Measurements from ENCODE around the gene ASB15.

The ASB15 gene

DNA sequence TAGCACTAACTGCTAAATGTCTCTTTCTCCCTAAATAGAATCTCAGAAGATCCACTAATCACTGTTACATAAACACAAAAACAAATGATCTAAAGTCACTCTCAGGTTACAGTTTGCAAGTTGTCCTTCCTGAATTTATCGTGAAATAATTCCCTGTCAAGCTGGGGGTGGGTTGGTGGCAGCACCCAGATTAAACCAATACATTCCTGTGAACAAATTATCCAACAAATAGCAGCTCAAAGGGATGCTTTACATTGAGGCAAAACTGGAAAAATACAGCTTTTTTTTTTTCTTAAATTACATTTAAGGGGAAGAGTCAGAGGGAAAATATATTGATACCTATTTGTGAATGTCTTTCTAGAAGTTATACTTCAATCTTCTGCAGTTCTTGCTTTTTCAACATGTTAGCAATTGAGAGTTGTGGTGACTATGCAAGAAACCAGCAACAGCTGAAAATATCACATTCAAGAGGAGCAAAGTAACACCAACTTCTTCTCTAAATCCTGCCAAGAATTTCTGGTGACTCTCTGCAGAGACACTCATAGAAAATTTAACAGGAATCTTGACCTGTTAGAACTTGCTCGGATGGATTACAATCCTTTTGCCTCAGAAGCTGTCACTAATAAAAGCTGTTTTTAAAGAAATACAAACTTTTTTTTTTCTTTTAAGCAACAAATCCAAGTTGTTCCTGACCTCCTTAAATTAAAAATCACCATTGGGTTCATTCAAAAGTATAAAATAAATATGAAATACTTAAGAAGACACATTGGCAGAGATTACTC is 73.0 kb downstream of the ASB15 start:
- no peaks in the 10 kb centered on the region for H3K4me1 ChIP-seq (ENCODE audit: control insufficient read depth in 1 of 2, insufficient read depth in 2 of 2, low read length in 2 of 2)
- no peak overlapping the region for H3K27ac ChIP-seq (ENCODE audit: low read depth, low read length)
- no peak overlapping the region for H3K4me3 ChIP-seq (ENCODE audit: low read depth in 1 of 2, low read length in 2 of 2)
- no peaks in the 10 kb centered on the region for H3K9me3 ChIP-seq (ENCODE audit: control insufficient read depth in 1 of 2, low read length in 2 of 2)
- H3K9ac ChIP-seq (ENCODE audit: low read depth in 1 of 2, low read length in 2 of 2), result no peak overlapping the region
- no peaks in the 10 kb centered on the region for H3K27me3 ChIP-seq (ENCODE audit: control insufficient read depth in 1 of 2, insufficient read depth in 2 of 2, low read length in 2 of 2)
- no peaks in the 10 kb centered on the region for H3K36me3 ChIP-seq (ENCODE audit: control insufficient read depth in 1 of 2, insufficient read depth in 2 of 2, low read length in 2 of 2)

DNA sequence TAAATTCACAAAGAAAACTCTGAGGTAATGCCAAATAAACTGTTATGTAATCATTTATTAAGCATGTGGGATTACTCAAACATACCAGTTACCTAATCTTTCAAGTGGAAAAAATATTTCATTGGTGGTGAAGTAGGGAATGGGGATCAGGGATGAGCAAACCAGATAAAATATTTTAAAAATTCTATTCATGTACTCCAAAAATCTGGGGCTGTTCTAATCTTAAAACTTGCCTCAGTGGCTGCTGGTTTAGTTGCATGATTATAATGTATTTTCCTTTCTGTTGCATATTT is 73.5 kb downstream of the ASB15 start:
- no peaks in the 10 kb centered on the region for H3K9me3 ChIP-seq (ENCODE audit: control insufficient read depth in 1 of 2, low read length in 2 of 2)
- no peaks in the 10 kb centered on the region for H3K27me3 ChIP-seq (ENCODE audit: control insufficient read depth in 1 of 2, insufficient read depth in 2 of 2, low read length in 2 of 2)
- no peak overlapping the region for H3K27ac ChIP-seq (ENCODE audit: low read depth, low read length)
- no peak overlapping the region for H3K9ac ChIP-seq (ENCODE audit: low read depth in 1 of 2, low read length in 2 of 2)
- H3K36me3 ChIP-seq (ENCODE audit: control insufficient read depth in 1 of 2, insufficient read depth in 2 of 2, low read length in 2 of 2), result no peaks in the 10 kb centered on the region
- no peaks in the 10 kb centered on the region for H3K4me1 ChIP-seq (ENCODE audit: control insufficient read depth in 1 of 2, insufficient read depth in 2 of 2, low read length in 2 of 2)
- H3K4me3 ChIP-seq (ENCODE audit: low read depth in 1 of 2, low read length in 2 of 2), result no peak overlapping the region

DNA sequence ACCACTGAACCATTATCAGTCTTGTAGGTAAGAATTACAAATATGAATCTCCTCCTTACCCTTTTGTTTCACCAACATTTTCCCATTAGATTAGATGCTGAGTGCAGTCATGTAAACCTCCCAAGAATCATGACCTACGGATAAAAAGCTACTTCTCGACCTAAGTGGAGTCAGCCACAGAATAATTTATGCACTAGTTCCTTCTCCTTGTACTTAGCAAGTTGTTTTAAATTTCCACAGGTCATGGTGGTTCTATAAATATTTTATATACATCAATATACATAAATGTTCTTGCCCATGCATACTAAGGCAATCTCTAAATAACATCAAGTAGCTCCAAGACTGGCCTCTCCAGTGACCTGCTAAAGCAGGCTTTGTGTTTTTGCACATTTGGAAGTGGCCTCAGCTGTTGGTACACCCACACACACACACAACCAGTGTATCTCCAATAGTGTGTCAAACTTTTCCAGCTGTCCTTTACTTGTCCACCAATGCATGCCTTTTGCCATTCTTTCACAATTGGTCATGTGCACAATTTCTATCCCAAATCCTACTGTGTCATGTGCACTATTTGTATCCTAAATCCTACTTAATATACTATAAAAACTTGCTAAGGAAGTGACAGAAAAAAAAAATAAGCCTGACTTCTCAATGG is 75.6 kb downstream of the ASB15 start:
- Histone ChIP-seq H3K27ac (ENCODE audit: low read depth, low read length) (no peak overlapping the region), H3K9me3 (ENCODE audit: control insufficient read depth in 1 of 2, low read length in 2 of 2) (no peaks in the 10 kb centered on the region), H3K27me3 (ENCODE audit: control insufficient read depth in 1 of 2, insufficient read depth in 2 of 2, low read length in 2 of 2) (no peaks in the 10 kb centered on the region), H3K9ac (ENCODE audit: low read depth in 1 of 2, low read length in 2 of 2) (no peak overlapping the region), H3K4me1 (ENCODE audit: control insufficient read depth in 1 of 2, insufficient read depth in 2 of 2, low read length in 2 of 2) (no peaks in the 10 kb centered on the region), H3K4me3 (ENCODE audit: low read depth in 1 of 2, low read length in 2 of 2) (no peak overlapping the region), H3K36me3 (ENCODE audit: control insufficient read depth in 1 of 2, insufficient read depth in 2 of 2, low read length in 2 of 2) (peaks cover 0 to 3% of the 10 kb centered on the region in 2 donors)

DNA sequence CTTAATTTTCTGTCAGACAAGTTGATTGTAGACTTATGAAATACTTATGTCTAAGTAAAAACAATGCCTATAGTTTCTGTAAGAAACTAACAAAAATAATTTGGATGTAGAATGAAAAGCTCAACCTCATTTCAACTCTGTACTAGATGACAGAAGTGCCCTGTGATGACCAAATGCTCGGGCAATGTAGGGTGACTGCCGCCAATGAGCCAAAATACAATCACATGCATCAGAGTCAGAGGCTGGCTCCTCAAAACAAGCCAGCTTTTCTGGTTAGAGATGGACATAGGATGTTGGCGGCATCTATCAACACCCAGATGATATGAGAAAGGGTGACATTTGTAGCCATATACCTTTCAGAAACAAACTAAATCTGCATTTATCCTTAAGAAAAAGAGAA is 78.0 kb downstream of the ASB15 start:
- Histone ChIP-seq H3K9me3 (ENCODE audit: control insufficient read depth in 1 of 2, low read length in 2 of 2) (no peaks in the 10 kb centered on the region), H3K4me3 (ENCODE audit: low read depth in 1 of 2, low read length in 2 of 2) (no peak overlapping the region), H3K36me3 (ENCODE audit: control insufficient read depth in 1 of 2, insufficient read depth in 2 of 2, low read length in 2 of 2) (peaks cover 6 to 9% of the 10 kb centered on the region in 2 donors), H3K4me1 (ENCODE audit: control insufficient read depth in 1 of 2, insufficient read depth in 2 of 2, low read length in 2 of 2) (no peaks in the 10 kb centered on the region), H3K27ac (ENCODE audit: low read depth, low read length) (no peak overlapping the region), H3K27me3 (ENCODE audit: control insufficient read depth in 1 of 2, insufficient read depth in 2 of 2, low read length in 2 of 2) (no peaks in the 10 kb centered on the region), H3K9ac (ENCODE audit: low read depth in 1 of 2, low read length in 2 of 2) (no peak overlapping the region)

DNA sequence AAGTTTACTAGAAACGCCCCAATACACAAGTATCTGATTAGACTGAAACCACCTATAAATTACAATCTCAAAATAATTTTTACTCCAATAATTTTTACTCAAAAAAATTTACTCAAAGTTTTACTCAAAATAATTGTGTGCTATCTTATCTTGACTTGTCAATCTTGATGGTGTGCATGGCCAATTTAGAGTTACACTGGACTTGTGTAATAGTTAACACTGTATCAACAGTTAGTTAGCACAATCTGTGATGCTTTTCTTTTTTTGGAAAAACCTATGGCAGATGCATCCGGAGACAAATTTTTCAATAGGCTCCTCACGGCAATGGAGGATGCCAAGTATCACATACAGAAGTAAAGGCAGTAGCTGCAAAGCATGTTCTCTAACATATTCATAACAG is 79.0 kb downstream of the ASB15 start:
- H3K9ac ChIP-seq (ENCODE audit: low read depth in 1 of 2, low read length in 2 of 2), result no peak overlapping the region
- no peaks in the 10 kb centered on the region for H3K27me3 ChIP-seq (ENCODE audit: control insufficient read depth in 1 of 2, insufficient read depth in 2 of 2, low read length in 2 of 2)
- no peak overlapping the region for H3K27ac ChIP-seq (ENCODE audit: low read depth, low read length)
- no peaks in the 10 kb centered on the region for H3K4me1 ChIP-seq (ENCODE audit: control insufficient read depth in 1 of 2, insufficient read depth in 2 of 2, low read length in 2 of 2)
- H3K36me3 ChIP-seq (ENCODE audit: control insufficient read depth in 1 of 2, insufficient read depth in 2 of 2, low read length in 2 of 2), result peaks cover 6 to 9% of the 10 kb centered on the region in 2 donors
- no peak overlapping the region for H3K4me3 ChIP-seq (ENCODE audit: low read depth in 1 of 2, low read length in 2 of 2)
- no peaks in the 10 kb centered on the region for H3K9me3 ChIP-seq (ENCODE audit: control insufficient read depth in 1 of 2, low read length in 2 of 2)

DNA sequence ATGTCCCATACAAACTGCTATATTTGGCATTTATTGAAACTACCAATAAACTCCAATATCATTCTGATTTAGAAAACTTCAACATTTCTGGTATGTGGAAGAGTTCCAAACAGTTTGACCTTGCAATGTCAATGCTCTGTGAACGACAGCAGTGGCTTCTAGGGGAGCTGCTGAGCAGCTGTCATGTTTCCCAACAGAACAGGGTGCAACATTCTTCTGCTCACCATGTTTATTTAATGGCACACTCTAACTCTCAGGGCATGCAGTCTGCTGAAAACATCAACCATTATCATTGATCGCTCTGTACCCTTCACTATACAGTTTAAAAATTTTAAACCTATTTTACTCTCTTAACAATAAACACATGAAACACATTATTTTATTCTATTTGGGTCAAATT is 79.9 kb downstream of the ASB15 start:
- Histone ChIP-seq H3K4me3 (ENCODE audit: low read depth in 1 of 2, low read length in 2 of 2) (no peak overlapping the region), H3K9me3 (ENCODE audit: control insufficient read depth in 1 of 2, low read length in 2 of 2) (no peaks in the 10 kb centered on the region), H3K36me3 (ENCODE audit: control insufficient read depth in 1 of 2, insufficient read depth in 2 of 2, low read length in 2 of 2) (peaks cover 6 to 9% of the 10 kb centered on the region in 2 donors), H3K9ac (ENCODE audit: low read depth in 1 of 2, low read length in 2 of 2) (no peak overlapping the region), H3K27me3 (ENCODE audit: control insufficient read depth in 1 of 2, insufficient read depth in 2 of 2, low read length in 2 of 2) (no peaks in the 10 kb centered on the region), H3K27ac (ENCODE audit: low read depth, low read length) (no peak overlapping the region), H3K4me1 (ENCODE audit: control insufficient read depth in 1 of 2, insufficient read depth in 2 of 2, low read length in 2 of 2) (no peaks in the 10 kb centered on the region)

GRCh38 chr7:123682690-123683089 is 81.1 kb downstream of the ASB15 start:
- Histone ChIP-seq H3K9me3 (ENCODE audit: control insufficient read depth in 1 of 2, low read length in 2 of 2) (no peaks in the 10 kb centered on the region), H3K36me3 (ENCODE audit: control insufficient read depth in 1 of 2, insufficient read depth in 2 of 2, low read length in 2 of 2) (peaks cover 6 to 15% of the 10 kb centered on the region in 2 donors), H3K4me3 (ENCODE audit: low read depth in 1 of 2, low read length in 2 of 2) (no peak overlapping the region), H3K9ac (ENCODE audit: low read depth in 1 of 2, low read length in 2 of 2) (no peak overlapping the region), H3K27me3 (ENCODE audit: control insufficient read depth in 1 of 2, insufficient read depth in 2 of 2, low read length in 2 of 2) (no peaks in the 10 kb centered on the region), H3K4me1 (ENCODE audit: control insufficient read depth in 1 of 2, insufficient read depth in 2 of 2, low read length in 2 of 2) (no peaks in the 10 kb centered on the region), H3K27ac (ENCODE audit: low read depth, low read length) (no peak overlapping the region)

DNA sequence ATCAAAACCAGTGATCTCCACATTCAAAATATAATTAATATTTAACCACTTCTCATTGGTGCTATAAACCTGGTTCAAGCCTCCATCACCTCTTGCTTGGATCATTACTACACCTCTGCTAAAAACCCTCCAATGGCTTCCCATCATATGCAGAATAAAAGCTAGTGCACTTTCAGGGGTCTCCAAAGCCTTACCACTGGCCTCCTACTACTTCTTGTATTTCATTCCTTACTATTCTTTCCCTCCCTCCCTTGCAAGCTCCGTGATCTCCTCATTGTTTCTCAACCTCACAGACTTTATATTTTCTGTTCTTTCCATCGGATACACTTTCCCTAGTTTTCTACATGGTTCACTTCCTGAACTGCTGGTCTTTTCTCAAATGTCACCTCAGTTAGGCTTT is 85.5 kb downstream of the ASB15 start:
- H3K27ac ChIP-seq (ENCODE audit: low read depth, low read length), result no peak overlapping the region
- peaks cover 6 to 29% of the 10 kb centered on the region in 2 donors for H3K36me3 ChIP-seq (ENCODE audit: control insufficient read depth in 1 of 2, insufficient read depth in 2 of 2, low read length in 2 of 2)
- H3K9me3 ChIP-seq (ENCODE audit: control insufficient read depth in 1 of 2, low read length in 2 of 2), result no peaks in the 10 kb centered on the region
- no peaks in the 10 kb centered on the region for H3K27me3 ChIP-seq (ENCODE audit: control insufficient read depth in 1 of 2, insufficient read depth in 2 of 2, low read length in 2 of 2)
- no peaks in the 10 kb centered on the region for H3K4me1 ChIP-seq (ENCODE audit: control insufficient read depth in 1 of 2, insufficient read depth in 2 of 2, low read length in 2 of 2)
- H3K4me3 ChIP-seq (ENCODE audit: low read depth in 1 of 2, low read length in 2 of 2), result no peak overlapping the region
- no peak overlapping the region for H3K9ac ChIP-seq (ENCODE audit: low read depth in 1 of 2, low read length in 2 of 2)

DNA sequence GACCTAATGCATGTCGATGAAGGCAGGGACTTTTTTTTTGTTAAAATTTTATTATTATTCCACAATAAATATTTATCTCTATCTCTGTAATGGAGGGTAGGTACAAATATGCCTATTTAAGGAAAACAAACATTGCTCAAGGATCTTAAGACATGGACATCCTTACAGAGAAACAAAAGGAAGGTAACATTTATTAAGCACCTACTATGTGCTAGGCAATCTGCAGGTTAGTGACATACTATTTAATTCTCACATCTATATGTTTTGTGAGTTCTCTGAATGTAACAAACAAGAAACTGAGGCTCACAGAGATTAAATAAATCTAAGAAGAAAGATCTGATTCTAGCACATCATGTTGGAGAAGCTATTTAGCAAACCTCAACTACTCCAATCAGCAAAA is 86.1 kb downstream of the ASB15 start:
- no peaks in the 10 kb centered on the region for H3K9me3 ChIP-seq (ENCODE audit: control insufficient read depth in 1 of 2, low read length in 2 of 2)
- no peak overlapping the region for H3K27ac ChIP-seq (ENCODE audit: low read depth, low read length)
- no peaks in the 10 kb centered on the region for H3K4me1 ChIP-seq (ENCODE audit: control insufficient read depth in 1 of 2, insufficient read depth in 2 of 2, low read length in 2 of 2)
- H3K4me3 ChIP-seq (ENCODE audit: low read depth in 1 of 2, low read length in 2 of 2), result no peak overlapping the region
- peaks cover 10 to 35% of the 10 kb centered on the region in 2 donors for H3K36me3 ChIP-seq (ENCODE audit: control insufficient read depth in 1 of 2, insufficient read depth in 2 of 2, low read length in 2 of 2)
- no peaks in the 10 kb centered on the region for H3K27me3 ChIP-seq (ENCODE audit: control insufficient read depth in 1 of 2, insufficient read depth in 2 of 2, low read length in 2 of 2)
- no peak overlapping the region for H3K9ac ChIP-seq (ENCODE audit: low read depth in 1 of 2, low read length in 2 of 2)

Data from duodenal mucosa (tissue), 2 donors.